ENCODE measurements around the gene HMBS. TPM values are rescaled to one million over a fixed set of nuclear protein-coding genes. Genes with fewer than 3 reads are reported as not detected.
"Not testable (repeated sequence)": the region's sequence is repeated elsewhere in the genome, so short reads cannot be mapped to it uniquely, and the experiment has no call there.

Gene HMBS
- total RNA-seq, 2 experiments from 2014 or later, result 31.2 to 33.8 TPM

- Mint-ChIP-seq H3K9me3 (no peaks in the 10 kb centered on the region), H3K27ac (peak overlapping the region; percentile 74), H3K4me3 (no peak overlapping the region), H3K27me3 (no peaks in the 10 kb centered on the region), H3K4me1 (ENCODE audit: low read depth) (peaks cover 38% of the 10 kb centered on the region), H3K36me3 (peaks cover 67% of the 10 kb centered on the region)
- ChIA-PET CTCF (no interaction called here), POLR2A (interaction anchor here (1.6 kb wide), 1 partner anchor 16 kb away, joined by 4 read pairs; the partner anchor contains the start of gene VPS11)
- no peak for DNase-seq
- intact Hi-C loops (cut with micrococcal nuclease), result no loop called here
Measured at GRCh38 chr11:119052163-119052814, 32.4 kb upstream of the HMBS start.

GRCh38 chr11:119054418-119054817, 30.3 kb upstream of the HMBS start:
- intact Hi-C loops (cut with micrococcal nuclease), result no loop called here
- no peaks in the 10 kb centered on the region for H3K9me3 Mint-ChIP-seq
- DNase-seq, result no peak
- ChIA-PET POLR2A (interaction anchor here (4.7 kb wide), 1 partner anchor 13 kb away, joined by 35 read pairs; the partner anchor contains the start of gene VPS11), CTCF (interaction anchor here (0.8 to 1.5 kb wide), 3 partner anchors 8 to 36 kb away, joined by 3 to 4 read pairs (median 3); partner anchors contain the start of genes SLC37A4 and TRAPPC4)
- no peak overlapping the region for H3K27ac Mint-ChIP-seq
- H3K27me3 Mint-ChIP-seq, result no peaks in the 10 kb centered on the region
- H3K36me3 Mint-ChIP-seq, result peaks cover 53% of the 10 kb centered on the region
- H3K4me1 Mint-ChIP-seq (ENCODE audit: low read depth), result peaks cover 50% of the 10 kb centered on the region
- H3K4me3 Mint-ChIP-seq, result peak overlapping the region; percentile 16

DNA sequence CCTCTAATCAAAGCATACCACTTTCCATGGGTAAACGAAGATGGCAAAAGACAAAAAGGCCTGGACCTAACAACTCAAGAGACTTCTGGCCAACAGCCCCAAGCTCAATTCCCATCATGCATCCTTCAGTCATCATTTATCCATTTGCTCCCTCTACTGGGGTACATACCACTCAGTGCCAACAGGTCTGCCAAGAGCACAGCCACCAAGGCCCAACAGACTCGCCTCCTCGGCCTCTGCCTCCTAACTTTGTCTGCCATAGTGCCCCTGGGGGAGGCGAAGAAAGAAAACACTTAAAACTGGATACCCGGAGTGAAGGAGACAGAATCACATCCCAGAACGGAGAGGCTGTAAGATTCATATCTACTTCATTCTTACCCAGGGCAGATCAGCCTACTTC, 28.8 kb upstream of the HMBS start:
- H3K4me3 Mint-ChIP-seq, result peak overlapping the region; percentile 96
- POLR2A ChIA-PET, result interaction anchor here (0.7 to 4.7 kb wide), 10 partner anchors 8 to 265 kb away, joined by 3 to 35 read pairs (median 6); partner anchors contain the start of genes C2CD2L, DPAGT1, HINFP and HMBS
- peaks cover 43% of the 10 kb centered on the region for H3K36me3 Mint-ChIP-seq
- CTCF ChIA-PET, result interaction anchor here (0.7 to 2.0 kb wide), 12 partner anchors 9 to 150 kb away, joined by 3 to 12 read pairs (median 5); partner anchors contain the start of genes CBL, HINFP, HMBS and RPS25
- peaks cover 49% of the 10 kb centered on the region for H3K4me1 Mint-ChIP-seq (ENCODE audit: low read depth)
- no peaks in the 10 kb centered on the region for H3K9me3 Mint-ChIP-seq
- no peaks in the 10 kb centered on the region for H3K27me3 Mint-ChIP-seq
- peak; percentile 26 for DNase-seq
- peak overlapping the region; percentile 55 for H3K27ac Mint-ChIP-seq
- intact Hi-C loops (cut with micrococcal nuclease), result loop anchor here (2.0 kb wide), 1 partner anchor 141 kb away; no protein-coding TSS in a partner anchor

- intact Hi-C loops (cut with micrococcal nuclease), result loop anchor here (2.0 kb wide), 1 partner anchor 140 kb away; no protein-coding TSS in a partner anchor
- peak overlapping the region; percentile 94 for H3K27ac Mint-ChIP-seq
- peak; percentile 56 for DNase-seq
- H3K4me1 Mint-ChIP-seq (ENCODE audit: low read depth), result peaks cover 44% of the 10 kb centered on the region
- POLR2A ChIA-PET, result interaction anchor here (0.5 to 4.7 kb wide), 12 partner anchors 9 to 265 kb away, joined by 3 to 35 read pairs (median 4); partner anchors contain the start of genes C2CD2L, DPAGT1, HINFP and HMBS
- H3K9me3 Mint-ChIP-seq, result no peaks in the 10 kb centered on the region
- CTCF ChIA-PET, result interaction anchor here (0.6 to 2.0 kb wide), 10 partner anchors 9 to 150 kb away, joined by 3 to 12 read pairs (median 5); partner anchors contain the start of genes CBL, HMBS and VPS11
- peaks cover 38% of the 10 kb centered on the region for H3K36me3 Mint-ChIP-seq
- no peaks in the 10 kb centered on the region for H3K27me3 Mint-ChIP-seq
- peak overlapping the region; percentile 96 for H3K4me3 Mint-ChIP-seq
Measured at GRCh38 chr11:119056421-119056999, 28.2 kb upstream of the HMBS start.

GRCh38 chr11:119057000-119057769, 27.5 kb upstream of the HMBS start, which contains the start of gene HYOU1:
TSS of gene HYOU1 (minus strand) at chr11:119057205. CDS start at chr11:119056160, 1,045 bp downstream.
- CTCF ChIA-PET, result interaction anchor here (0.7 to 2.0 kb wide), 10 partner anchors 10 to 283 kb away, joined by 3 to 12 read pairs (median 4); partner anchors contain the start of genes CBL and VPS11
- intact Hi-C loops (cut with micrococcal nuclease), result loop anchor here (1.0 to 2.0 kb wide), 5 partner anchors 10 to 140 kb away; partner anchors contain the start of genes C2CD2L, RPS25, TRAPPC4 and VPS11
- POLR2A ChIA-PET, result interaction anchor here (0.5 to 4.7 kb wide), 10 partner anchors 9 to 50 kb away, joined by 3 to 35 read pairs (median 6); partner anchors contain the start of genes C2CD2L, DPAGT1, HMBS and VPS11
- Mint-ChIP-seq H3K27me3 (no peaks in the 10 kb centered on the region), H3K27ac (peak within 1 kb of the TSS; percentile 94), H3K4me3 (peak within 1 kb of the TSS; percentile 96), H3K36me3 (peaks cover 33% of the 10 kb centered on the region), H3K4me1 (ENCODE audit: low read depth) (peaks cover 38% of the 10 kb centered on the region), H3K9me3 (no peaks in the 10 kb centered on the region)
- DNase-seq, result peak; percentile 99

GRCh38 chr11:119059128-119059527, 25.6 kb upstream of the HMBS start:
- intact Hi-C loops (cut with micrococcal nuclease); POLR2A ChIA-PET; CTCF ChIA-PET; DNase-seq; H3K27me3 Mint-ChIP-seq; H3K4me3 Mint-ChIP-seq; H3K27ac Mint-ChIP-seq; H3K9me3 Mint-ChIP-seq: not testable (repeated sequence)
- Mint-ChIP-seq H3K36me3 (peaks cover 15% of the 10 kb centered on the region), H3K4me1 (ENCODE audit: low read depth) (peaks cover 33% of the 10 kb centered on the region)

- Mint-ChIP-seq H3K4me3 (no peak overlapping the region), H3K4me1 (ENCODE audit: low read depth) (peaks cover 32% of the 10 kb centered on the region), H3K27ac (no peak overlapping the region), H3K36me3 (peaks cover 5% of the 10 kb centered on the region), H3K9me3 (no peaks in the 10 kb centered on the region), H3K27me3 (no peaks in the 10 kb centered on the region)
- ChIA-PET POLR2A (no interaction called here), CTCF (no interaction called here)
- intact Hi-C loops (cut with micrococcal nuclease), result no loop called here
- DNase-seq, result no peak
Measured at GRCh38 chr11:119061256-119061655, 23.4 kb upstream of the HMBS start.

GRCh38 chr11:119062779-119063178, 21.9 kb upstream of the HMBS start:
- Mint-ChIP-seq H3K36me3 (peaks cover 4% of the 10 kb centered on the region), H3K4me3 (no peak overlapping the region)
- POLR2A ChIA-PET, result interaction anchor here (1.5 kb wide), 1 partner anchor 32 kb away, joined by 5 read pairs; a partner anchor contains a TSS

GRCh38 chr11:119065369-119065768, 19.3 kb upstream of the HMBS start:
- H3K36me3 Mint-ChIP-seq, result peaks cover 10% of the 10 kb centered on the region
- no peak overlapping the region for H3K4me3 Mint-ChIP-seq
- peaks cover 38% of the 10 kb centered on the region for H3K4me1 Mint-ChIP-seq (ENCODE audit: low read depth)
- no peaks in the 10 kb centered on the region for H3K9me3 Mint-ChIP-seq
- ChIA-PET POLR2A (interaction anchor here (0.8 kb wide), 1 partner anchor 41 kb away, joined by 3 read pairs; no protein-coding TSS in a partner anchor), CTCF (interaction anchor here (0.6 to 1.3 kb wide), 5 partner anchors 9 to 131 kb away, joined by 3 to 6 read pairs (median 4); no protein-coding TSS in a partner anchor)
- no peak overlapping the region for H3K27ac Mint-ChIP-seq
- peak; percentile 66 for DNase-seq
- H3K27me3 Mint-ChIP-seq, result no peaks in the 10 kb centered on the region
- intact Hi-C loops (cut with micrococcal nuclease), result loop anchor here (1.0 to 5.0 kb wide), 2 partner anchors 131 to 272 kb away; no protein-coding TSS in a partner anchor

More at GRCh38 chr11:119062779-119063178, 21.9 kb upstream of the HMBS start:
- DNase-seq, result no peak
- CTCF ChIA-PET, result no interaction called here
- Mint-ChIP-seq H3K27me3 (no peaks in the 10 kb centered on the region), H3K27ac (no peak overlapping the region), H3K9me3 (no peaks in the 10 kb centered on the region), H3K4me1 (ENCODE audit: low read depth) (peaks cover 36% of the 10 kb centered on the region)
- intact Hi-C loops (cut with micrococcal nuclease), result no loop called here

- ChIA-PET CTCF (interaction anchor here (0.6 to 2.3 kb wide), 17 partner anchors 9 to 255 kb away, joined by 3 to 12 read pairs (median 5); partner anchors contain the start of genes HMBS, HYOU1 and SLC37A4), POLR2A (interaction anchor here (0.6 to 2.7 kb wide), 18 partner anchors 8 to 138 kb away, joined by 3 to 35 read pairs (median 5); partner anchors contain the start of genes C2CD2L, CBL, CENATAC and DPAGT1)
- peaks cover 38% of the 10 kb centered on the region for H3K4me1 Mint-ChIP-seq (ENCODE audit: low read depth)
- H3K27ac Mint-ChIP-seq, result peak within 1 kb of the TSS; percentile 97
- H3K36me3 Mint-ChIP-seq, result peaks cover 11% of the 10 kb centered on the region
- no peaks in the 10 kb centered on the region for H3K27me3 Mint-ChIP-seq
- H3K4me3 Mint-ChIP-seq, result peak within 1 kb of the TSS; percentile 96
- peak; percentile 99 for DNase-seq
- intact Hi-C loops (cut with micrococcal nuclease), result loop anchor here (1.0 to 5.0 kb wide), 5 partner anchors 10 to 270 kb away; partner anchors contain the start of genes C2CD2L and HYOU1
- no peaks in the 10 kb centered on the region for H3K9me3 Mint-ChIP-seq
Measured at GRCh38 chr11:119067371-119068222, 17.1 kb upstream of the HMBS start, which contains the start of gene VPS11. TSS of gene VPS11 (plus strand) at chr11:119067818. CDS start at chr11:119067824, 6 bp downstream.
